ENCODE results near the gene TBC1D3G. TPM values are rescaled to one million over a fixed set of nuclear protein-coding genes. Genes with fewer than 3 reads are reported as not detected.
"Not testable (repeated sequence)": the region's sequence is repeated elsewhere in the genome, so short reads cannot be mapped to it uniquely, and the experiment has no call there.

Gene TBC1D3G
- not detected in 2 replicates for total RNA-seq (2016; rRNA removed; fragmentation: Illumina TruSeq; extraction: Trizol)
- not detected in 2 replicates for total RNA-seq (2016; cell fraction: cytosol; rRNA removed; fragmentation: Illumina TruSeq; extraction: Trizol; ENCODE audit: low read depth)
- not detected in 2 replicates for total RNA-seq (2016; cell fraction: insoluble cytoplasmic fraction; rRNA removed; fragmentation: Illumina TruSeq; extraction: Trizol)
- not detected in 2 replicates for total RNA-seq (2016; cell fraction: membrane; rRNA removed; fragmentation: Illumina TruSeq; extraction: Trizol)
- total RNA-seq (2016; cell fraction: nucleus; rRNA removed; fragmentation: Illumina TruSeq; extraction: Trizol) = not detected in 2 replicates
- polyA plus RNA-seq (2011; rRNA removed) = not detected in 2 replicates
- not detected in 2 replicates for polyA plus RNA-seq (2011; cell fraction: cytosol; rRNA removed)
- 0.26 TPM in 1 of 2 replicates, not detected in the other for polyA plus RNA-seq (2011; cell fraction: nucleus; rRNA removed)
- not detected in 2 replicates for polyA plus RNA-seq (2012)
- not detected in 2 replicates for polyA plus RNA-seq (2016; cell fraction: cytosol; fragmentation: Illumina TruSeq; extraction: Trizol; ENCODE audit: low read depth)
- not detected in 2 replicates for polyA plus RNA-seq (2016; cell fraction: insoluble cytoplasmic fraction; fragmentation: Illumina TruSeq; extraction: Trizol; ENCODE audit: low read depth)
- polyA plus RNA-seq (2016; cell fraction: membrane; fragmentation: Illumina TruSeq; extraction: Trizol; ENCODE audit: low read depth) = not detected in 2 replicates
- polyA plus RNA-seq (2016; cell fraction: nucleus; fragmentation: Illumina TruSeq; extraction: Trizol; ENCODE audit: insufficient read depth, low read depth) = not detected in 2 replicates
- not detected in 2 replicates for polyA minus RNA-seq (2011; rRNA and poly(A)+ RNA removed; ENCODE audit: low replicate concordance)
- polyA minus RNA-seq (2011; cell fraction: cytosol; rRNA and poly(A)+ RNA removed) = not detected in 2 replicates
- not detected in 2 replicates for polyA minus RNA-seq (2011; cell fraction: nucleus; rRNA and poly(A)+ RNA removed)
- percentile 3 among the genes with signal in this experiment for Bru-seq, nascent RNA
- percentile 12 among the genes with signal in this experiment for BruChase-seq, experiment 1, labeled RNA remaining after a 6-hour chase
- percentile 3 among the genes with signal in this experiment for BruChase-seq, experiment 2, labeled RNA remaining after a 2-hour chase
- long read RNA-seq, experiment 1 = 0 reads
- long read RNA-seq, experiment 2 = 0 reads

GRCh38 chr17:36323584-36323983 lies at the start of gene TBC1D3G:
Gene TBC1D3G, plus strand, starts transcription at chr17:36323884. Its CDS starts 1,528 bp downstream, at chr17:36325412.
- H3K27ac ChIP-seq (ENCODE audit: extremely low read length, insufficient read depth, low read length); DNase-seq (ENCODE audit: low spot score); BruUV-seq (replicated peaks); H3K27me3 ChIP-seq (ENCODE audit: control insufficient read depth in 1 of 2, insufficient read depth in 2 of 2, low read length in 2 of 2); H3K79me2 ChIP-seq (ENCODE audit: insufficient read depth, low read length); H4K20me1 ChIP-seq (ENCODE audit: insufficient read depth, low read length); FAIRE-seq; H3K36me3 ChIP-seq (replicated peaks in 1 of 2; ENCODE audit: control insufficient read depth in 1 of 2, insufficient read depth in 2 of 2, low read length in 2 of 2); H3K4me2 ChIP-seq (ENCODE audit: low read depth, low read length); CTCF ChIA-PET (ENCODE audit: low intra/inter-chr PET ratio, low total read pairs); POLR2A ChIA-PET; in situ Hi-C loops (cut with HindIII; ENCODE audit: extremely low pct_ligation_motif_present, low pct_unique_long_range_greater_than_20kb); ATAC-seq; H3K4me1 ChIP-seq (ENCODE audit: insufficient read depth, low read length); intact Hi-C loops (cut with micrococcal nuclease; ENCODE audit: unreplicated experiment); H3K9ac ChIP-seq (ENCODE audit: insufficient read depth, low read depth, low read length); H3K4me3 ChIP-seq (replicated peaks in 1 of 3; ENCODE audit: insufficient read depth in 1 of 3, low read depth in 2 of 3, low read length in 3 of 3); H2AFZ ChIP-seq (ENCODE audit: low read length); H3K9me3 ChIP-seq (ENCODE audit: low read length): not testable (repeated sequence)
- no CpG with 5 or more reads among the region's 9 CpGs for WGBS (ENCODE audit: low lambda C conversion rate)

- H3K27ac ChIP-seq (ENCODE audit: extremely low read length, insufficient read depth, low read length); DNase-seq (ENCODE audit: low spot score); POLR2A ChIA-PET; H3K9me3 ChIP-seq (ENCODE audit: low read length); H3K4me3 ChIP-seq (replicated peaks in 1 of 3; ENCODE audit: insufficient read depth in 1 of 3, low read depth in 2 of 3, low read length in 3 of 3); H3K4me2 ChIP-seq (ENCODE audit: low read depth, low read length); ATAC-seq; in situ Hi-C loops (cut with HindIII; ENCODE audit: extremely low pct_ligation_motif_present, low pct_unique_long_range_greater_than_20kb); FAIRE-seq; CTCF ChIA-PET (ENCODE audit: low intra/inter-chr PET ratio, low total read pairs); H3K27me3 ChIP-seq (ENCODE audit: control insufficient read depth in 1 of 2, insufficient read depth in 2 of 2, low read length in 2 of 2); intact Hi-C loops (cut with micrococcal nuclease; ENCODE audit: unreplicated experiment); H3K9ac ChIP-seq (ENCODE audit: insufficient read depth, low read depth, low read length); H4K20me1 ChIP-seq (ENCODE audit: insufficient read depth, low read length); H3K4me1 ChIP-seq (ENCODE audit: insufficient read depth, low read length); H3K36me3 ChIP-seq (replicated peaks in 1 of 2; ENCODE audit: control insufficient read depth in 1 of 2, insufficient read depth in 2 of 2, low read length in 2 of 2); BruUV-seq (replicated peaks); H2AFZ ChIP-seq (ENCODE audit: low read length); H3K79me2 ChIP-seq (ENCODE audit: insufficient read depth, low read length): not testable (repeated sequence)
- no CpG with 5 or more reads among the region's 1 CpG for WGBS (ENCODE audit: low lambda C conversion rate)
These were observed 40.4 kb upstream of the TBC1D3G start for GRCh38 chr17:36283256-36283655.

DNA sequence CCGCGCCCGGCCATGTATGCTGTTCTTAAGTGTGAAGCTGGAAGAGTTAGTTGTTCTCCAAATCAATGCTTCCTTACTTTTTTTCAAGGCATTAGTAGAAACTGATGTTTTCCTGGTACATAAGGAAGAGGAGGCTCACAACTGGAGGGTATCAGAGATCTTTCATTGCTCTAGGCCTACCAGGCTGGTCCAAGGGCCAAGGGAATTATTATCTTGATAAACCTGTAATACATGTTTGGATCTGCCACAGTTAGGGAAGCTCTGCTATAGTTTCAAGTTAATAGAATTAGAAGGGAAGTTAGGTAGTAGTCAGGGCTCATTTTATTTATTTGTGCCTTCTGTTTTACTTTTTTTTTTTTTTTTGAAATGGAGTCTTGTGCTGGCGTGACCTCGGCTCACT lies 39.5 kb upstream of the TBC1D3G start:
- 86% methylated on average over 5 of the region's 5 CpGs for WGBS (ENCODE audit: low lambda C conversion rate)

More for the DNA sequence above, 39.5 kb upstream of the TBC1D3G start:
- ATAC-seq; CTCF ChIA-PET (ENCODE audit: low intra/inter-chr PET ratio, low total read pairs); BruUV-seq (replicated peaks); in situ Hi-C loops (cut with HindIII; ENCODE audit: extremely low pct_ligation_motif_present, low pct_unique_long_range_greater_than_20kb); H3K36me3 ChIP-seq (replicated peaks in 1 of 2; ENCODE audit: control insufficient read depth in 1 of 2, insufficient read depth in 2 of 2, low read length in 2 of 2); H3K9ac ChIP-seq (ENCODE audit: insufficient read depth, low read depth, low read length); H3K9me3 ChIP-seq (ENCODE audit: low read length); H3K27me3 ChIP-seq (ENCODE audit: control insufficient read depth in 1 of 2, insufficient read depth in 2 of 2, low read length in 2 of 2); H3K4me2 ChIP-seq (ENCODE audit: low read depth, low read length); H3K4me1 ChIP-seq (ENCODE audit: insufficient read depth, low read length); H2AFZ ChIP-seq (ENCODE audit: low read length); POLR2A ChIA-PET; H3K79me2 ChIP-seq (ENCODE audit: insufficient read depth, low read length); FAIRE-seq; H4K20me1 ChIP-seq (ENCODE audit: insufficient read depth, low read length); H3K27ac ChIP-seq (ENCODE audit: extremely low read length, insufficient read depth, low read length); intact Hi-C loops (cut with micrococcal nuclease; ENCODE audit: unreplicated experiment); DNase-seq (ENCODE audit: low spot score); H3K4me3 ChIP-seq (replicated peaks in 1 of 3; ENCODE audit: insufficient read depth in 1 of 3, low read depth in 2 of 3, low read length in 3 of 3): not testable (repeated sequence)

All from HepG2 (cell line).